Erythroblast (primary cell): Measurements from ENCODE around the gene LEMD3.

Experiments
- GATA1 ChIP-seq: IDR thresholded peaks from 2 replicates; pipeline ENCODE4 v1.6.1; 2011; ENCODE audit warnings: low read depth, mild to moderate bottlenecking, control low read depth, low read length, moderate library complexity
- POLR2A ChIP-seq: IDR thresholded peaks from 2 replicates; pipeline ENCODE4 v1.6.1; 2011; ENCODE audit warnings: mild to moderate bottlenecking, low read length

DNA sequence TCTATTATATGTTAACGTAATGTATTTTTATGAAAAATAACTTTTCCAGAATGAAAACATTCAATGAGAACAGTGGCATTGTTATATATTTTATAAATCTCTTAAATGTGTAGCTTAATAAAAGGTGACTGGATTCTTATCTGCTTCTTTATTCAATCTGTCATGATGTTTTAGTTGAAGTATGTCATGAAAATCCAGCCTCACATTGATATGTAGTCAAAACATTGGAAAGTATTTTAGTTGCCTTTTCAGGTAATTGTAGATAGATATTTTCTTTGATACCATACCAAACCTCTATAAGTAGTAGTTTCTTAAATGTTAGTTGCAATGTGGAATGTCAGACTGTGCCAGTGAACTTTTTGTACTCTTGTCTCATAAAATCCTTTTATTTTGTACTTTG is 67.8 kb downstream of the LEMD3 start:
- TF ChIP-seq POLR2A (no peak), GATA1 (no peak)
